22Rv1 (cell line): ENCODE measurements around the gene PIP4P1.

Source experiments
- CTCF ChIP-seq: fragments of 450-650 bp; IDR thresholded peaks from 2 replicates; pipeline ENCODE4 v1.5.1; 2017; ENCODE audit warnings: mild to moderate bottlenecking
- ZFX ChIP-seq: fragments of 450-650 bp; IDR thresholded peaks from 2 replicates; pipeline ENCODE4 v1.6.1; 2017; ENCODE audit warnings: antibody characterized with exemption, borderline replicate concordance

- TF ChIP-seq CTCF (0 out of 2 replicates have a peak, but pooled peaks have one; percentile 20), ZFX (no peak)
Observed at GRCh38 chr14:20487396-20487725, 26.1 kb upstream of the PIP4P1 start.
